Measurements from ENCODE around the gene KRTAP4-11. TPM values are rescaled to one million over a fixed set of nuclear protein-coding genes. Genes with fewer than 3 reads are reported as not detected.

Gene KRTAP4-11
- total and polyA plus RNA-seq, 2 of the 8 experiments (the other 6 are each of a cell fraction or from before 2014, with no cell fraction given): not detected

DNA sequence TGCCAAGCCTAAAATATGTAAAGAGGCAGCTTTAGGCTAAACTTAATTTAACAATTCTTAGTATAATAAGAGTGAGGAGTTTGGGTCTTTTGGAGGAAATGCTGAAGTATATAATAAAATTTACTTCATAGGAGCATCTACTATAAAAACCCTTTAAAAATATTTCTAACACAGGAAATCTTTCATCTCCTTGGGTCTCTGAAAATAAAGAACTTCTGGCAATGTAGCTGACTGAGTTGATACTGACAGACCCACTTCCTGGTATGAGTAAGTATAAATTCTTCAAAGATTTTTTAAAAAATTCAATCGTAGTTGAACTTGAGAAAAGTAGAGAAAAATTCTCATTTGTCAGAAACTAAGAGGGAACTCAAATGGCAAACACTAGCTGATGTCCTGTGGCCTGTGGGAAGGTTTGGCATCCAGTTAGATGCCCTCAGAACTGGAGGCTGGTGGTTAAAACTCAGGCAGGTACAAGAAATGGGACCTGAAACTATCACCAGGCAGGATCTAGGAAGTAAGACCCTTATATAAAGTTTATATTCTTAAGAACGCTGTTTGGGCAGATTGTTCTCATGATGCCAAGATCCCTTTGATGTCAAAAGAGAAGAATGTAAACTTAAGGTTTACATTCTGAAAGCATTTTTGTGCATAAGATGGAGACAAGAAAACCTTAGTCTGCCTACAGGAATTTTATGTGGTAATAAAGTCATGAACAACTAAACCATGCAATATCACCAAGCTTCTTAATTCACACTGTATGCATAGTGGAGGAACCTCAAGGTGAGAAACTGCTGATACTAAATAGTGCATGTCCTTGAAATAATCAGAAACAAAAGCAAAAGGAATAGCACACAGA, 15.9 kb upstream of the KRTAP4-11 start:
- FAIRE-seq (peak; percentile 68), DNase-seq (ENCODE audit: low read depth in 1 of 2, low spot score in 2 of 2) (no peak)
- Histone ChIP-seq H2BK120ac (replicated peaks; ENCODE audit: low read depth, low read length) (no peak overlapping the region), H3K9ac (replicated peaks in 1 of 4; ENCODE audit: extremely low read depth in 1 of 4, low read depth in 3 of 4, low read length in 3 of 4) (no peak overlapping the region), H3K27me3 (replicated peaks in 1 of 4; ENCODE audit: control insufficient read depth in 3 of 4, extremely low read depth in 1 of 4, insufficient read depth in 3 of 4, low read length in 3 of 4) (no peaks in the 10 kb centered on the region), H3K14ac (ENCODE audit: insufficient read length) (no peak overlapping the region), H3K36me3 (ENCODE audit: control insufficient read depth in 2 of 4, insufficient read depth in 4 of 4, low read length in 3 of 4) (no peaks in the 10 kb centered on the region), H3K56ac (replicated peaks; ENCODE audit: insufficient read length, low read depth, low read length) (no peak overlapping the region), H3K23me2 (ENCODE audit: low read depth, low read length) (no peaks in the 10 kb centered on the region), H3K9me3 (ENCODE audit: insufficient read depth in 2 of 2, low read depth in 1 of 2, low read length in 1 of 2) (no peaks in the 10 kb centered on the region), H3K18ac (ENCODE audit: extremely low read depth, low read length) (no peak overlapping the region), H2BK15ac (ENCODE audit: low read length) (no peak overlapping the region), H3K79me2 (ENCODE audit: control insufficient read depth in 1 of 2, insufficient read depth in 2 of 2, low read length in 2 of 2) (no peaks in the 10 kb centered on the region), H2BK5ac (ENCODE audit: low read depth, low read length) (no peak overlapping the region), H2BK12ac (ENCODE audit: low read depth, low read length) (no peak overlapping the region), H4K8ac (ENCODE audit: extremely low read depth, insufficient read depth, low read length) (no peak overlapping the region), H2BK20ac (ENCODE audit: low read length) (no peak overlapping the region), H4K91ac (replicated peaks; ENCODE audit: insufficient read length, low read length) (no peak overlapping the region), H3K79me1 (ENCODE audit: low read depth, low read length) (no peaks in the 10 kb centered on the region), H4K20me1 (replicated peaks in 1 of 2; ENCODE audit: control insufficient read depth in 1 of 2, insufficient read depth in 2 of 2, low read length in 2 of 2) (no peaks in the 10 kb centered on the region), H3K4me3 (ENCODE audit: extremely low read depth in 1 of 4, insufficient read depth in 2 of 4, low read depth in 3 of 4, low read length in 4 of 4) (no peak overlapping the region), H4K5ac (ENCODE audit: insufficient read length, low read depth, low read length) (no peak overlapping the region), H3K4me1 (replicated peaks in 1 of 4; ENCODE audit: control insufficient read depth in 3 of 4, insufficient read depth in 4 of 4, low read length in 3 of 4) (no peaks in the 10 kb centered on the region), H3K27ac (ENCODE audit: low read depth, low read length) (no peak overlapping the region), H2AFZ (ENCODE audit: low read length) (no peak overlapping the region), H2AK5ac (ENCODE audit: low read depth, low read length) (no peak overlapping the region), H3K4me2 (ENCODE audit: insufficient read depth in 1 of 2, low read depth in 2 of 2, low read length in 2 of 2) (no peak overlapping the region), H3K4ac (replicated peaks; ENCODE audit: insufficient read length, low read depth, low read length) (no peak overlapping the region), H3K23ac (ENCODE audit: insufficient read length) (no peak overlapping the region)
- TF ChIP-seq RNF2 (IDR thresholded peaks at IDR 0.05; ENCODE audit: borderline replicate concordance, low read depth, low read length, missing control alignments, poor library complexity, severe bottlenecking): no peak
- no peak for TF ChIP-seq CTBP2 (IDR thresholded peaks at IDR 0.05; ENCODE audit: borderline replicate concordance, insufficient read depth, insufficient read length, low read length)
- TF ChIP-seq JUN (IDR thresholded peaks at IDR 0.05; ENCODE audit: low read depth, low read length): no peak
- no peak for TF ChIP-seq KDM1A (IDR thresholded peaks at IDR 0.05; ENCODE audit: borderline replicate concordance, low read length)
- POLR2A ChIA-PET (ENCODE audit: partially characterized antibody): no interaction called here
- CTCF ChIA-PET (ENCODE audit: partially characterized antibody): interaction anchor here (0.6 kb wide), 3 partner anchors 24 to 235 kb away, joined by 3 read pairs; no protein-coding TSS in a partner anchor
- WGBS, 2 experiments (ENCODE audit: extremely low coverage in 1 of 2, insufficient coverage in 1 of 2, insufficient read length in 1 of 2, insufficient replicate concordance in 2 of 2, low coverage in 1 of 2, low lambda C conversion rate in 2 of 2, missing lambda C conversion rate in 1 of 2): 92% methylated on average over 2 of the region's 2 CpGs; no CpG with 5 or more reads in 1 of the 2 experiments
